GM18502 (cell line): Measurements from ENCODE around the gene MSI2.

Experiments used
- ATAC-seq: cut with Tn5 transposase; IDR thresholded peaks from one replicate; pipeline ENCODE4 v1.9.1; 2021; ENCODE audit warnings: mild to moderate bottlenecking; ENCODE audit not compliant: unreplicated experiment, poor library complexity

Gene MSI2

DNA sequence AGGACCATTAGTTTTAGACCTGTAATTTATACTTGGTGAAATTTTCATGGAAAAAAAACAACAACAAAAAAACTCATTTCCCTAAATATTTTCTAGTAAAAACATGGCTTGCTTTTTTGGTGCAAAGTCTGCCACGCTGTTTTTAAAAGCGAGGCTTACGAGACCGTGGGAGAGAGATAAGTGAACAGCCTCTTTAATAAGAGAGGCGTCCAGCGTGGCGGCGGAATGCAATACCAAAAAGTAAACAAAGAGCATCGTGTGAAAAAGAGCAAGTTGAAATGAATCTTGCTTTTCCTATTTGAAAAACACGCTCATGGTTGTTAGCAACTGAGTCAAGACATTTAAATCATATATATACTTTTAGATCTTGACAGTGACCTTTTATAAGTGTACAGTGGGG, 10.5 kb upstream of the MSI2 start:
- no peak for ATAC-seq

- no peak for ATAC-seq
Measured at GRCh38 chr17:57246257-57246656, 10.1 kb upstream of the MSI2 start.

DNA sequence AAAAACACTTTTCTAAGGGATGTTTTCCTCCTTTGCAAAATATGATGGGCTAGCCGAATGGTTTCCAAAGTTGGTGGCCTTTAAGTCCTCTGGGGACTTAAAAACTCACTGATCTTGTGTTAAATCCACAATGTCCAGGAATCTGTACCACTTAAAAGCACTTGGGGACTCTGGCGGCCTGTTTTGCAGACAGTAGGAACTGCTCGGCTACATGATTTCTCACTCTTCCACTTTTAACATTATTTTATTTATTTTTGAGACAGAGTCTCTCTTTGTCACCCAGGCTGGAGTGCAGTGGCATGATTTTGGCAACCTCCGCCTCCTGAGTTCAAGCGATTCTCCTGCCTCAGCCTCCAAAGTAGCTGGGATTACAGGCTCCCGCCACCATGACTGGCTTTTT, 9.1 kb upstream of the MSI2 start:
- no peak for ATAC-seq

GRCh38 chr17:57247913-57248312, 8.4 kb upstream of the MSI2 start:
- no peak for ATAC-seq

- ATAC-seq: no peak
Measured at GRCh38 chr17:57249520-57249919, 6.8 kb upstream of the MSI2 start.

DNA sequence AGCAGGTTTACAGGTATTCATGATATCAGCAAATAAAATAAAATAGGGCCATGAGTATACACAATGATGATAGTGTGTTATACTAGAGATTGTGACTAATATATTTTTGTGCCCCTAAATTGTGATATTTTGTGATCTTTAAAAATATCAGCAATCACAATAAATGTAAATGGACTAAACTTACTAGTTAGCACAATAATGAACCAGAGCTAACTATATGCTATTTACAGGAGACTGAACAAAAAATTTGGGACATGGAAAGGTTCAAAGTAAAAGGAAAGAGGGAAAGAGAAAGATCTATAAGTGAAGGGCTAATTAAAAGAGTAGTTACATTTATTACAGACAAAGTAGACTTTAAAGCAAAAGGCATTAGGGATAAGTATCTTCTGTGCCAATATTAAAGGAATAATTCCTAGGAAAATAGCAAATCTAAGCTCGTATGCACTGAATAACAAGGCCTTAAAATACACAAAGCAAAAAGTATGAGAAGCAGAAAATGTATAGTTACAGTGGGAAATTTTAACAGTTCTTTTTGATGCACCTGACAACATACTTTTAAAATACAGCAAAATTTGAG, 5.0 kb upstream of the MSI2 start:
- ATAC-seq: no peak

DNA sequence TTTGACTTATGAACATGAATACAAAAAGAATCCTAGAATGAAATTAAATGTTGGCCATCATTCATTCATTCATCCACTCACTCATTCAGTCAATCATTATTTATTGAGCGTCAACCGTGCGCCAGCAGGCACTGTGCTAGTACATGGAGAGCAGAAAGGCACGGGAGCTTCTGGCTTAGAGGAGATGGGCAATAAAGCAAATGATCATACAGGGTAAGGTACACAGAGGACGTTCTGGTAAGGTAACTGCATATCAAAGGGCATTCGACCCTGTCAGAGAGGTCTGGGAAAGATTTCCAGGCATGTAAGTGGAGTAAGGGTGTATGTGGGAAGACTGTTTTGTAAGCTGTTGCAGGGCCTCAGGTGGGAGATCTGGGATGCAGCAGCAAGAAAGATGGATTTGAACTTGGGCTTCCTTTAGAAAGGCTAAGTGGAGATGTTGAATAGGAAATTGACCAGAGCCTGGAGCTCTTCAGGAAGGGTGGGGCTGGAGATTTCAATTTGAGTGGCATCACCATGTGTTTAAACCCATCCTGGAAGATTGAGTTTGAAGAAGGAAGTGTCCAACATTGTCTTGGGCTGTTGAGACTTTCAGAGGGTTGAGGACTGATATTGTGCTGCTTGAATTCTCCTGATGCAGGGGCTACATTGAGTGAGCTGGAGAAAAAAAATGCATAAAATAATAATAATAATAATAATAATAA, 2.8 kb upstream of the MSI2 start:
- no peak for ATAC-seq

DNA sequence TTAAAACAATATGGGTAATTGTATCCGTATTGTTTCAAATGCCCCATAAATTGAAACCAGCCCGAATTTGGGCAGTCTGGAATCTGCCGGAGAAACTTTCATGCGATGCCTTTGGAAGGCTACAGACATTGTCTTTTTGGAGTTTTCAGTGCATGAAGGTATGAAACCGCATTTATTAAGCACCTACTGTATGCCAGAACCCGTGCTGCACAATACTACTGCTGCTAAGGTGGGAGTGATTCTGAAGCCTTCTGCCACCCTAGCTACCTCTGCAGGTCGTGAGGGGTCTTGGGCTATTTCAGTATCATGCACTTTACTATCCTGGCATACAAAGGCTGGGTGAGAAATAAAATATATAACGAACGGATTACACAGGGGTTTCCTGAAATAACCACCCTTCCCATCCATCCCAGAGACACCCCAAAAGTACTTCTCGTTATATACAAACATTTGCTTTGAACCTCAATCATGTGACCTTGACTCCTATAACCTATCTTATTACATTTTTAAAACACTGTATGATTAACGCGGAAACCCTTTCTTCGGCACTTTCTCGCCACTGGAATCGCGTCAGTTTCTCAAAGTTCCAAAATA, 1.0 kb upstream of the MSI2 start:
- ATAC-seq: no peak

DNA sequence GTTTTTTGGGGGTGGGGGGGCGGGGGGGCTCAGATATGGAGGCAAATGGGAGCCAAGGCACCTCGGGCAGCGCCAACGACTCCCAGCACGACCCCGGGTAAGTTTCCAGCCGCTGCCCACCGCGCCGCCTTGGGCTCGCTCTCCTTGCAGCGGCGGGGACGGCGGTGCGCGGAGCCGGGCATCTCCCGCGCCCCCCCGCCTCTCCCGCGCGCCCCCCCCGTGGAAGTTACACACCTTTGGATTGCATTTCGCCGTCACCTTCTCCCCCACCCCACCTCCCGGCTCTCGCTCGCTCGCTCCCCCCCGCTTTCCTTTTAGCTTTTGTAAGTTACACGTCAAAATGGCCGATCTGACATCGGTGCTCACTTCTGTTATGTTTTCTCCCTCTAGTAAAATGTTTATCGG, 387 bp downstream of the MSI2 start:
- peak; percentile 4 for ATAC-seq

DNA sequence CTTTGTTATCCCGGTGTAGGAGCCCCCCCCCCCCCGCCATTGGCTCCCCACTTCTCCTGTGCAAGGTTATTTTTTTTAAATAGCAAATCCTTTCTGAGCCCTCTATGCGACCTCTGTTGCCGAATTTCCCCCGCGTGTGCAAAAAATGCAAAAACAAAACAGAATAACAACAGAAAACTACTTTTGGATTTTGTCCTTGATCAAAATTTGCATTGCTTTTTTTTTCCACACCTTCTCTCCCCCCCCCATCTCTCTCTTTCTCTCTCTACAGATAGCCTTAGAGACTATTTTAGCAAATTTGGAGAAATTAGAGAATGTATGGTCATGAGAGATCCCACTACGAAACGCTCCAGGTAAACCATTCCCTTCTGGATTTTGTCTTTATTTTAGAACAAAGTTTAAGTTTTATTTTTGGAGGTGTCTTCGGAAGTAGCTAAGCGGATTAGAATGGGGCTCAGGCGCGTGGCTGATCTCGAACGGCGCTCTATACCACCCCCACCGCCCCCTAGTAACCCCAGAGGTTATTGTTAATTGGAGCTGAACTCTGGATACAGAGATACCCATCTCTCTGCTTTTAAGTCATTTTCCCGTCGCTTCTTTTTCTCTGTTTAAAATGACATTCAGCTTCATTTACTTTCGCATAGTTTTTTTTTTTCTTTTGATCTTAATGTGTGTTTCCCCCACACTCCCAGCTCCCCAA, 1.0 kb downstream of the MSI2 start:
- ATAC-seq: no peak

DNA sequence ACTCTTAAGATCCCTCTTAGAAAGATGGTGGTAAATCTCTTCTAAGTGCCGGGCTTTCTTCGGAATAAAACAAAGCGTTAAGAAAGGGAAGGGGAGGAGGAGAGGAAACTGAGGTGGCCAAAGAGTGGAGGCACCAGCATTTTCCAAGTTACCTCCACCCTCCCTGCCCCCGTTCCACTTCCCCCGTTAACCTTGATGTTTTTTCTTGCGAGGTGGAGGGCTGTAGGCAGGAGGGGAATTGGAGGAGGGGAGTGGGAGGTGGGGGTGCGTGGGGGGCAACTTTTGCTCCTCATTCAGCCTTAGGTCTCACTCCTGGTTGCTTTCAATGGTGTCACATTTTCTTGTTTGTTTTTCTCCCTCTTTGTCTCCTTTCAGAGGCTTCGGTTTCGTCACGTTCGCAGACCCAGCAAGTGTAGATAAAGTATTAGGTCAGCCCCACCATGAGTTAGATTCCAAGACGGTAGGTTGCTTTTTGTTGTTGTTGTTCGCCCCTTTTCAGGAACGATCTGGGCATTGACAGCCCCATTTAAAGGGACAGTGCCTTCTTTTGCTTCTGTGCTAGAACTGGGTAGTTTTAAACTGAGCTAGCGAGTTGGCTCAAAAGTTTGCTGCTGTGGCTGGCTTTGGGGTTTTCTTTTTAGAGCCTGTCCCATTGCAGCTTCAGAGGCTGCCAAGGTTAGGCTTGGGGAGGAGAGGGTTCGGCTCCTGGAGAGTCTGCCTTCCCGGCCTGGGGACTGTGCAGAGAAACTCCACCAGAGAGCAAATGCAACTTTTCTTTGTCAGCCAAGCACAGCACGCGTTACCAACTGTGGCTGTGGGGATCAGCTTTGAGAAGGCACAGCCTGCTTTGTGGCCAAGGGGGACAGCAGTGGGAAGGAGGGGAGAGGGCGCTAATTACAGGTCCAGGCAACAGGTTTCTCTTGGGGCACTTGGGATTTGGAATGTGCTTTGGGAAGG, 1.9 kb downstream of the MSI2 start:
- no peak for ATAC-seq

DNA sequence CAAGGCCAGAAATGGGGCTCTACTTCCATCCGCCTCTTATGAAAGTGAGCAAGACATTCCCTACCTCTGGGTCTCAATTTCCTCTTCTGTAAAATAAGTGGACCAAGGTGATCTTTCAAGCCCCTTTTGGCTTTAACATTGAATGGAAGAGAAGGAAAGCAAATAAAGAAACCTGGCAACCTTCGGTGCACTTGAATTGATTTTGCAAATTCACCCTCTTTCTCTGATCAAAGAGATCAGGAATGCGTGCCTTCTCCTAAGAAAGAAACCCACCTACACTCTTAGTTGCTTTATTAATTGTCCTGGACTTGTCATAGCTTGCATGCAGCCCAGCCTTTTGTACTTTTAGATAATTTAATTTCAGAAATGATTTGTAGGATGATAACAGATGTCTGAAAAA, 3.0 kb downstream of the MSI2 start:
- no peak for ATAC-seq

GRCh38 chr17:57259817-57260216, 3.5 kb downstream of the MSI2 start:
- no peak for ATAC-seq

DNA sequence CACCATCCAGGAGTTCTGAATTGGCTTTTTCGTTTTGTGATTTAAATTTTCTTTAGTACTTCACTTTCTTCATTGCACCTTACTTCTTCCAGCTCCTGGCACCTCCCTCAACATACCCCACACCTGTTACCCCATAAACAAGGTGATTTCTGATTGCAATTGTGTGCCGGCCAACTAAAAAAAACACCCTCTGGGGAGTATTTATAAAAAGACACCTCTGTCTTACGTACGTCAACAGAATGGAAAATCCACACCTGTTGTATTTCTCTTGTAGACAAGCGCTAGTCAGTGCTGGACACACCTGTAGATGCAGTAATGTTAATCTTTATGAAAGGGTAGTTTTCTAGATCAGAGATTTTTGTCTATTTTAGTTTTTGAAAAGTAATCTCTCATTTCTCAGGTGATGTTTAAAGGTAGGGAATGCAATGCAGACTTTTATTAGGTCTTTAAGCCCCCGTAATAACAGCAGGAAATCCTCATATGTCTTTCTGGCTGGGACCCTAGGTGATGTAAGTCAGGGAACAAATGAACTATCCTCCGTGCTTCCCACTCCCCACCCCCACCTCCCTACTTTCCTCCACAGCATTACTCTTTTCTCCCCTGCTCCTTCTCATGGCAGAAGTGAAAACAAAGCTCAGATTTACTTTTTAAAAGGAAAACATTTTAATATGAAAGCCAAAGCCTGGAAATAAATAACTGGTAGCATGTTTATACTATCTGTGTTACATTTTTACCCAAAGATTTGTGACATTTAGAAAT, 4.2 kb downstream of the MSI2 start:
- ATAC-seq: no peak

DNA sequence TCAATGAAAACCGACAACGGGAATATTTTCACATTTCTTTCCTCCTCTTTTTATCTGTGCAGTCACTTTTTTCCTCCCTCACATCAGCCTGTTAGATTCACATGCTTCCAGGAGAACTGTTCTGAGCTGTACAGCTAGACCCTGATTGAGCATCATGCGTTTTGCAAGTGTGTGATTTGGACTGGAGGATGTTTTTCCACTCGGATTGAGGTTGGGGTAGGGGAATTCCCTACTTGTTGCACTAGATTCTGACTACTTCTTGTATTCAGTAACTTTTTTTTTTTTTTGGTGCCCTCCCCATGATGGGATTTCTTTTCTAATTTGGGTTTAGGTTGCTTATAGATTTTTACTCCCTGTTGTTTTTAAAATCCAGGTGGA, 4.8 kb downstream of the MSI2 start:
- no peak for ATAC-seq

DNA sequence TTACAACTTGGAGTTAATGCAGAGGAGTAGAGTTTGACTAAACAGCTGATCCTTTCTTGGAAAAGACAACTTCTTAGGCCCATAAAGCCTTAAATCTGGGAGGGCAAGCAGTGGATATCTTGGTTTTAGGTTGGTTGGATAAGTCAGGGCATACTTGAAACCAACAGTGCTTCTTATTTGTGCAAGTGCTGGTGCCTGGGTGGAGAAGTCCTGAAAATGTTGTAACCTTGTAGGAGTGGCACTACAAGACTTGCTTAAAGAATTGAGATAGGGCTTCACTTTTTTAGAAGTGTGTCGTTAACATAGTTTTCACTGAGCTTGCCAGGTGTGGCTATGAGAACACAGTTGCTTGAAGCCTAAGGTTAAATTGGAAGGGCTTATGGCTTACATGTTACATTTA, 6.2 kb downstream of the MSI2 start:
- ATAC-seq: no peak

DNA sequence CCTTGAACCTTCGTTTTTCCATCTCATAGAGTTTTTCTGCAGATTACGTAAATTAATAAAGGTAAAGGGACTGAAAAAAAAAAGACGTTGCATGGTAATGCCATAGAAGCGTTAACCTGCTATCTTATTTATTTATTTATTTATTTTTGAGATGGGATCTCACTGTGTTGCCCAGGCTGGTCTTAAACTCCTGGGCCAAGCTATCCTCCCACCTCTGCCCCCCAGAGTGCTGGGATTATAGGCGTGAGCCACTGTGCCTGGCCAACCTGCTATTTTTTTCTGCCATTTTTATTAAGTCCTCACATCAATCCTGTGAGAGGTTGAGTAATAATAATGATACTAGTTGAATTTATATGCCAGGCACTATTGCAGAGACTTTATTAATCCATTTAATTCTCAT, 7.9 kb downstream of the MSI2 start:
- no peak for ATAC-seq

- no peak for ATAC-seq
Measured at GRCh38 chr17:57264776-57265175, 8.5 kb downstream of the MSI2 start.

- ATAC-seq: no peak
Measured at GRCh38 chr17:57266902-57267311, 10.6 kb downstream of the MSI2 start.

GRCh38 chr17:57268181-57268580, 11.9 kb downstream of the MSI2 start:
- no peak for ATAC-seq
